Endothelial cell (in vitro differentiated cells): ENCODE measurements around the gene PLXNC1. TPM values are rescaled to one million over a fixed set of nuclear protein-coding genes. Genes with fewer than 3 reads are reported as not detected.

Experiments
- DNase-seq: peaks from one replicate; pipeline ENCODE4 v3.0.0; 2021; ENCODE audit warnings: low spot score
- H3K27ac Mint-ChIP-seq: one replicate; pipeline ENCODE4 v1.8.0; 2021; ENCODE audit warnings: mixed read lengths, inconsistent platforms; ENCODE audit not compliant: unreplicated experiment
- H3K27me3 Mint-ChIP-seq: one replicate; pipeline ENCODE4 v1.8.0; 2021; ENCODE audit warnings: mild to moderate bottlenecking, moderate library complexity, mixed read lengths, inconsistent platforms; ENCODE audit not compliant: unreplicated experiment
- H3K36me3 Mint-ChIP-seq: one replicate; pipeline ENCODE4 v1.8.0; 2021; ENCODE audit warnings: mild to moderate bottlenecking, low read depth, mixed read lengths, inconsistent platforms; ENCODE audit not compliant: unreplicated experiment
- H3K4me1 Mint-ChIP-seq: one replicate; pipeline ENCODE4 v1.8.0; 2021; ENCODE audit warnings: mild to moderate bottlenecking, mixed read lengths, inconsistent platforms; ENCODE audit not compliant: unreplicated experiment
- H3K4me3 Mint-ChIP-seq: one replicate; pipeline ENCODE4 v1.8.0; 2021; ENCODE audit warnings: mild to moderate bottlenecking, mixed read lengths, inconsistent platforms; ENCODE audit not compliant: unreplicated experiment
- H3K9me3 Mint-ChIP-seq: one replicate; pipeline ENCODE4 v1.8.0; 2021; ENCODE audit warnings: mixed read lengths, inconsistent platforms; ENCODE audit not compliant: unreplicated experiment
- total RNA-seq: library from RNA; stranded (reverse); fragmentation: NEBNext Ultra II Directional; extraction: Animal tissue kit (Norgen Biotek cat#: 25700); gene quantifications from one replicate; pipeline ENCODE4 v1.2.1, GENCODE V29; 2021; ENCODE audit not compliant: unreplicated experiment
- TF ChIP-seq, protein P1 (sequence below): fragments of 200-600 bp; sonication (generic); IDR thresholded peaks from one replicate; pipeline ENCODE4 v1.5.0; 2021; ENCODE audit warnings: antibody characterized with exemption; ENCODE audit not compliant: unreplicated experiment

Gene PLXNC1
- total RNA-seq, 1 donor from 2014 or later, result 1.1 TPM

DNA sequence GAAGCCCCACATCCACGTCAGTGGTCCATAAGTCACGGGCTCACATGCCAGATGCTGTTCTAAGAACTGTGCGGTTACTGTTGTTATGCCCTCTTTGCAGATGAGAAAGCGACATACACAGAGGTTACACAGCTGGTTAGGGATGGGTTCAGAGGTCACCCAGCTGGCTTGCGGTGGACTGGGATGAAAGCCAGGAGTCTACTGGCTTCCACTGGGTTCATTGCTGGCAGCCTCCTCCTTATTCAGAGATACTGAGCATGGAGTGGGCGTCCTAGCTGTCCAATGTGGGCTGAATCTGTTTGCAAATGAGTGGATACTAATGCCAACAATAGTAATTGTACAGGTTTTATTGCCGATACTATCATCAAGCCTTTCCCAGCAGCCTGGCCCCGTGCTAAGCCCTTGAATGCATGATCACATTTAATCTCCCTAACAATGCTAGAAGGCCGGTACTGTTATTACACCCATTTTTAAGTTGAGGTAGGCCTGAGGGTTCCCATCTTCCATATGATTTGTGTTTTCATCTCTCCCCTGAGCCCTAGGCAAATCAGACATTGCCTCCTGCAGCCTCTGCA, 129.1 kb downstream of the PLXNC1 start:
- Mint-ChIP-seq H3K4me3 (no peak overlapping the region), H3K4me1 (peaks cover 10% of the 10 kb centered on the region), H3K9me3 (no peaks in the 10 kb centered on the region), H3K36me3 (no peaks in the 10 kb centered on the region), H3K27me3 (no peaks in the 10 kb centered on the region), H3K27ac (no peak overlapping the region)
- no peak for DNase-seq
- TF ChIP-seq, protein P1, sequence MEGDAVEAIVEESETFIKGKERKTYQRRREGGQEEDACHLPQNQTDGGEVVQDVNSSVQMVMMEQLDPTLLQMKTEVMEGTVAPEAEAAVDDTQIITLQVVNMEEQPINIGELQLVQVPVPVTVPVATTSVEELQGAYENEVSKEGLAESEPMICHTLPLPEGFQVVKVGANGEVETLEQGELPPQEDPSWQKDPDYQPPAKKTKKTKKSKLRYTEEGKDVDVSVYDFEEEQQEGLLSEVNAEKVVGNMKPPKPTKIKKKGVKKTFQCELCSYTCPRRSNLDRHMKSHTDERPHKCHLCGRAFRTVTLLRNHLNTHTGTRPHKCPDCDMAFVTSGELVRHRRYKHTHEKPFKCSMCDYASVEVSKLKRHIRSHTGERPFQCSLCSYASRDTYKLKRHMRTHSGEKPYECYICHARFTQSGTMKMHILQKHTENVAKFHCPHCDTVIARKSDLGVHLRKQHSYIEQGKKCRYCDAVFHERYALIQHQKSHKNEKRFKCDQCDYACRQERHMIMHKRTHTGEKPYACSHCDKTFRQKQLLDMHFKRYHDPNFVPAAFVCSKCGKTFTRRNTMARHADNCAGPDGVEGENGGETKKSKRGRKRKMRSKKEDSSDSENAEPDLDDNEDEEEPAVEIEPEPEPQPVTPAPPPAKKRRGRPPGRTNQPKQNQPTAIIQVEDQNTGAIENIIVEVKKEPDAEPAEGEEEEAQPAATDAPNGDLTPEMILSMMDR, result no peak

DNA sequence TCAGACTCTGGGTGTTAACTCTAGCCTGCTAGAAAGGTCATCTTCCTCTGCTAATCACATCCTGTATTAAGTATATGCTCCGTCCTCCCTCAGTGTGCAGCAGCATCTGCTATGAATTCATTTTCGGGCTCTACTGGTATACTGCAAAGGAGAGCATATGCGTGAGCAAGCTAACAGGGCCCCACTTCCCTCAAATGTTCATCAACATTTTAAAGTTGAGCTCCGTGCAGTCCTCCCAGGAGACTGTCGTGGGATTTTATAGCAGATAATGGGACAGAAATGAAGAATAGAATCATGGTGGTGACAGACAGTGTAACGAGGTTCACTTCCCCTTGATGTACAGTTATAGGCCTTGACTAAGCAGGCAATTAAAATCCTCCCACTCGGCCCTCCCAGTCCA, 131.7 kb downstream of the PLXNC1 start:
- peaks cover 20% of the 10 kb centered on the region for H3K4me1 Mint-ChIP-seq
- H3K4me3 Mint-ChIP-seq, result no peak overlapping the region
- TF ChIP-seq, protein P1, result no peak
- DNase-seq, result no peak
- no peaks in the 10 kb centered on the region for H3K36me3 Mint-ChIP-seq
- H3K27me3 Mint-ChIP-seq, result peaks cover 7% of the 10 kb centered on the region
- H3K9me3 Mint-ChIP-seq, result no peaks in the 10 kb centered on the region
- H3K27ac Mint-ChIP-seq, result no peak overlapping the region

DNA sequence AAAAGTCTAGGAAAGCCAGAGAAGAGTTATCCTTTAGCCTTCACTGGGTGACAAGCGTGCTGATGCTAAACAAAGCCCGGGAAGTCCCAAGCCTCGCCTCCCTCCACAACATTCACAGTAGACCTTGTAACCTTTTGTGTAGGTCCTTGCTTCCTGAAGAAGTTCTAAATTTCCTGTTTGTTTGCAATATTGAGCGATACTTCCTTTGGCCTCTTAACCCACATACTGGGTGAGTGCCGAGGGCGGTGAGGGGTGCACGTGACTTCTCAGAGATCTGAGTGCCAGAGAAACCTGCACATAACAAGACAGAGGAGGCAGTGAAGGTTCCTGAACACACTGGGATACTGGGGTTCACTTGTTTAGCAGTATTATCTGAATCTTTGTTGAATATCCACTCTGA, 134.3 kb downstream of the PLXNC1 start:
- Mint-ChIP-seq H3K4me3 (no peak overlapping the region), H3K36me3 (no peaks in the 10 kb centered on the region), H3K27me3 (peaks cover 8% of the 10 kb centered on the region), H3K27ac (no peak overlapping the region), H3K9me3 (no peaks in the 10 kb centered on the region), H3K4me1 (peaks cover 20% of the 10 kb centered on the region)
- DNase-seq, result no peak
- TF ChIP-seq, protein P1, result no peak

DNA sequence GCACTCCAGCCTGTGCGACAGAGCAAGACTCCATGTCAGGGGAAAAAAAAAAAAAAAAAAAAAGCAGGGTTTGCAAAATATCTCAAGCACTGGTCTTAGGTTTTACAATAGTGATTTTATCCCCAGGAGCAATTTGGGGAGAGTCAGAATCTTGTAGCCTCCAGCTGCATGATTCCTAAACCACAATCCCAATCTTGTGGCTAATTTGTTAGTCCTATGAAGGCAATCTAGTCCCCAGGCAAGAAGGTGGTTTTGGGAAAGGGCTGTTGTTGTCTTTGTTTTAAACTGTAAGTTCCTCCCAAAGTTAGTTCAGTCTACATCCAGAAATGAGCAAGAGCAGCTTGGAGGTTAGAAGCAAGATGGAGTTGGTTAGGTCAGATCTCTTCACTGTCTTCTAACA, 135.7 kb downstream of the PLXNC1 start:
- Mint-ChIP-seq H3K4me3 (no peak overlapping the region), H3K27me3 (peaks cover 8% of the 10 kb centered on the region), H3K27ac (no peak overlapping the region), H3K9me3 (no peaks in the 10 kb centered on the region), H3K4me1 (peaks cover 20% of the 10 kb centered on the region), H3K36me3 (no peaks in the 10 kb centered on the region)
- DNase-seq, result no peak
- TF ChIP-seq, protein P1, result no peak

DNA sequence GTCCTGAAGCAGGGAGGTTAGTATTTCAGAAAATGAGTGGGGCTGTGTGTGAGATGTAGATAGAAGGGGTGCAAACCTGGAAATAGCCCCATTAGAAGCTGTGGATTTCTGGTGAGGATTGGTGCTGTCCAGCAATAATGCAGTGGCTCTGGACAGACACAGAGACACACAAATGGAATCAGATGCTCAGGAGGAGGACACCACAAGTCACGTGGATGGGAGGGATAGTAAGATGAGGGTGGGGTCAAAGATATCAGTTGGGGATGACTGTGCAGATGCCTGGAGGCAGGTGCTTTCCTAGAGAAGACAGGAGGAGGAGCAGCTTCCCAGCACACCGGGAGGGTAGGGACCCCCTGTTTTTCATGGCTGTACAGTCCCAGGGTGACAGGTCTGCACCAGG, 136.5 kb downstream of the PLXNC1 start:
- Mint-ChIP-seq H3K4me3 (no peak overlapping the region), H3K27me3 (peaks cover 8% of the 10 kb centered on the region), H3K9me3 (no peaks in the 10 kb centered on the region), H3K36me3 (no peaks in the 10 kb centered on the region), H3K27ac (no peak overlapping the region), H3K4me1 (peaks cover 20% of the 10 kb centered on the region)
- TF ChIP-seq, protein P1, result no peak
- DNase-seq, result no peak
